HG02588 (cell line): ENCODE data around the gene STAP2.
"Not testable (repeated sequence)": the region's sequence is repeated elsewhere in the genome, so short reads cannot be mapped to it uniquely, and the experiment has no call there.

ENCODE experiments used
- ATAC-seq: cut with Tn5 transposase; IDR thresholded peaks from one replicate; pipeline ENCODE4 v1.9.1; 2021; ENCODE audit warnings: mild to moderate bottlenecking, moderate library complexity; ENCODE audit not compliant: unreplicated experiment

Gene STAP2

GRCh38 chr19:4302243-4302640 lies 36.4 kb downstream of the STAP2 start, which contains the start of gene TMIGD2:
TMIGD2 (minus strand) TSS chr19:4302389; CDS start chr19:4302385, 4 bp downstream.
- no peak for ATAC-seq

- no peak for ATAC-seq
Measured at GRCh38 chr19:4301590-4302242, 36.9 kb downstream of the STAP2 start.

- no peak for ATAC-seq
Measured at GRCh38 chr19:4300589-4300988, 38.0 kb downstream of the STAP2 start.

GRCh38 chr19:4298810-4299550 lies 39.6 kb downstream of the STAP2 start:
- ATAC-seq = no peak

GRCh38 chr19:4297901-4298809 lies 40.5 kb downstream of the STAP2 start:
- ATAC-seq = no peak

- ATAC-seq = no peak
Measured at GRCh38 chr19:4295972-4296771, 42.5 kb downstream of the STAP2 start.

GRCh38 chr19:4294389-4294788 lies 44.2 kb downstream of the STAP2 start:
- ATAC-seq = no peak

GRCh38 chr19:4292515-4292914 lies 46.1 kb downstream of the STAP2 start:
- ATAC-seq = no peak

GRCh38 chr19:4291184-4291732 lies 47.4 kb downstream of the STAP2 start:
- no peak for ATAC-seq

GRCh38 chr19:4288091-4288777 lies 50.4 kb downstream of the STAP2 start:
- ATAC-seq = no peak

GRCh38 chr19:4286141-4286540 lies 52.5 kb downstream of the STAP2 start:
- ATAC-seq = not testable (repeated sequence)

- ATAC-seq = no peak
Measured at GRCh38 chr19:4284974-4285373, 53.7 kb downstream of the STAP2 start.

GRCh38 chr19:4284176-4284958 lies 54.3 kb downstream of the STAP2 start:
- no peak for ATAC-seq

GRCh38 chr19:4279530-4280422 lies 58.9 kb downstream of the STAP2 start:
- no peak for ATAC-seq

GRCh38 chr19:4279267-4279529 lies 59.4 kb downstream of the STAP2 start:
- no peak for ATAC-seq

- no peak for ATAC-seq
Measured at GRCh38 chr19:4278419-4279266, 60.0 kb downstream of the STAP2 start, which contains the start of gene SHD. SHD (plus strand) TSS chr19:4279266; CDS start chr19:4280064, 798 bp downstream.

GRCh38 chr19:4278010-4278409 lies 60.6 kb downstream of the STAP2 start:
- no peak for ATAC-seq
